HCT116 (cell line): Measurements from ENCODE around the gene CAMK1D.

Experiments
- EGR1 ChIP-seq: IDR thresholded peaks from 2 replicates; pipeline ENCODE4 v1.6.1; 2012; ENCODE audit warnings: low read depth
- ELF1 ChIP-seq: IDR thresholded peaks from 2 replicates; pipeline ENCODE4 v1.6.1; 2012; ENCODE audit warnings: low read depth, borderline replicate concordance
- EZH2 ChIP-seq: fragments of 200-600 bp; sonication (generic); IDR thresholded peaks from 2 replicates; pipeline ENCODE4 v1.6.1; 2017; ENCODE audit warnings: antibody characterized with exemption, mixed run types
- POLR2AphosphoS5 ChIP-seq: IDR thresholded peaks from 2 replicates; pipeline ENCODE4 v1.6.1; 2011; ENCODE audit warnings: mild to moderate bottlenecking, low read depth, low read length, moderate library complexity
- RAD21 ChIP-seq: IDR thresholded peaks from 2 replicates; pipeline ENCODE4 v1.6.1; 2012; ENCODE audit warnings: low read depth, mild to moderate bottlenecking
- SP1 ChIP-seq: IDR thresholded peaks from 2 replicates; pipeline ENCODE4 v1.6.1; 2012; ENCODE audit warnings: low read depth
- SRF ChIP-seq: IDR thresholded peaks from 2 replicates; pipeline ENCODE4 v1.6.1; 2012; ENCODE audit warnings: low read depth
- TF ChIP-seq, protein P1 (sequence below), 3 experiments: fragments of 200-600 bp in 1 of 3; sonication (generic) in 1 of 3; IDR thresholded peaks in 2 of 3; conservative IDR thresholded peaks in 1 of 3; 2 replicates each; pipeline ENCODE4 v1.5.1; 2012 to 2017; ENCODE audit warnings: low read depth in 2 of 3, low read length in 2 of 3, antibody characterized with exemption in 1 of 3, borderline replicate concordance in 1 of 3, control low read depth in 1 of 3, mild to moderate bottlenecking in 1 of 3, mixed read lengths in 1 of 3, mixed run types in 1 of 3, moderate library complexity in 1 of 3; ENCODE audit not compliant: insufficient read depth in 1 of 3
- TF ChIP-seq, protein P2 (sequence below): IDR thresholded peaks from 2 replicates; pipeline ENCODE4 v1.6.1; 2012; ENCODE audit warnings: low read depth

DNA sequence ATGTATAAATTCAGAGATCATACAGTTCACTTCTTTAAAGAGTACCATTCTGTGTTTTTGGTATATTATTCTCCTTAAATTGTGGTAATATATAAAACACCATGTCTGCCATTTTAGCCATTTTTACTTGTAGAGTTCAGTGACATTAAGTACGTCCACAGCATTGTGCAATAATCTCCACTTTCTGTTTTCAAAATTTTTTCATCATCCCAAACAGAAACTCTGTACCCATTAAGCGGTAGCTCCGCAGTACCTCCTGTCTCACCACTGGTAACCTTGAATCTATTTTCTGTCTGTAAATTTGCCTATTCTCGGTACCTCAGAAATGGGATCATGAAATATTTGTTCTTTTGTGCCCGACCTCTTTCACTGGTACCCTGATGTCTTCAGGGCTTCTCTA is 60.3 kb downstream of the CAMK1D start:
- TF ChIP-seq SP1: no peak
- TF ChIP-seq, protein P1, sequence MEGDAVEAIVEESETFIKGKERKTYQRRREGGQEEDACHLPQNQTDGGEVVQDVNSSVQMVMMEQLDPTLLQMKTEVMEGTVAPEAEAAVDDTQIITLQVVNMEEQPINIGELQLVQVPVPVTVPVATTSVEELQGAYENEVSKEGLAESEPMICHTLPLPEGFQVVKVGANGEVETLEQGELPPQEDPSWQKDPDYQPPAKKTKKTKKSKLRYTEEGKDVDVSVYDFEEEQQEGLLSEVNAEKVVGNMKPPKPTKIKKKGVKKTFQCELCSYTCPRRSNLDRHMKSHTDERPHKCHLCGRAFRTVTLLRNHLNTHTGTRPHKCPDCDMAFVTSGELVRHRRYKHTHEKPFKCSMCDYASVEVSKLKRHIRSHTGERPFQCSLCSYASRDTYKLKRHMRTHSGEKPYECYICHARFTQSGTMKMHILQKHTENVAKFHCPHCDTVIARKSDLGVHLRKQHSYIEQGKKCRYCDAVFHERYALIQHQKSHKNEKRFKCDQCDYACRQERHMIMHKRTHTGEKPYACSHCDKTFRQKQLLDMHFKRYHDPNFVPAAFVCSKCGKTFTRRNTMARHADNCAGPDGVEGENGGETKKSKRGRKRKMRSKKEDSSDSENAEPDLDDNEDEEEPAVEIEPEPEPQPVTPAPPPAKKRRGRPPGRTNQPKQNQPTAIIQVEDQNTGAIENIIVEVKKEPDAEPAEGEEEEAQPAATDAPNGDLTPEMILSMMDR (IDR thresholded peaks at IDR 0.05 in 2 of 3, conservative IDR thresholded peaks at IDR 0.05 in 1 of 3; ENCODE audit: borderline replicate concordance in 1 of 3, insufficient read depth in 1 of 3, low read depth in 2 of 3, low read length in 2 of 3): no peak
- TF ChIP-seq, protein P2, sequence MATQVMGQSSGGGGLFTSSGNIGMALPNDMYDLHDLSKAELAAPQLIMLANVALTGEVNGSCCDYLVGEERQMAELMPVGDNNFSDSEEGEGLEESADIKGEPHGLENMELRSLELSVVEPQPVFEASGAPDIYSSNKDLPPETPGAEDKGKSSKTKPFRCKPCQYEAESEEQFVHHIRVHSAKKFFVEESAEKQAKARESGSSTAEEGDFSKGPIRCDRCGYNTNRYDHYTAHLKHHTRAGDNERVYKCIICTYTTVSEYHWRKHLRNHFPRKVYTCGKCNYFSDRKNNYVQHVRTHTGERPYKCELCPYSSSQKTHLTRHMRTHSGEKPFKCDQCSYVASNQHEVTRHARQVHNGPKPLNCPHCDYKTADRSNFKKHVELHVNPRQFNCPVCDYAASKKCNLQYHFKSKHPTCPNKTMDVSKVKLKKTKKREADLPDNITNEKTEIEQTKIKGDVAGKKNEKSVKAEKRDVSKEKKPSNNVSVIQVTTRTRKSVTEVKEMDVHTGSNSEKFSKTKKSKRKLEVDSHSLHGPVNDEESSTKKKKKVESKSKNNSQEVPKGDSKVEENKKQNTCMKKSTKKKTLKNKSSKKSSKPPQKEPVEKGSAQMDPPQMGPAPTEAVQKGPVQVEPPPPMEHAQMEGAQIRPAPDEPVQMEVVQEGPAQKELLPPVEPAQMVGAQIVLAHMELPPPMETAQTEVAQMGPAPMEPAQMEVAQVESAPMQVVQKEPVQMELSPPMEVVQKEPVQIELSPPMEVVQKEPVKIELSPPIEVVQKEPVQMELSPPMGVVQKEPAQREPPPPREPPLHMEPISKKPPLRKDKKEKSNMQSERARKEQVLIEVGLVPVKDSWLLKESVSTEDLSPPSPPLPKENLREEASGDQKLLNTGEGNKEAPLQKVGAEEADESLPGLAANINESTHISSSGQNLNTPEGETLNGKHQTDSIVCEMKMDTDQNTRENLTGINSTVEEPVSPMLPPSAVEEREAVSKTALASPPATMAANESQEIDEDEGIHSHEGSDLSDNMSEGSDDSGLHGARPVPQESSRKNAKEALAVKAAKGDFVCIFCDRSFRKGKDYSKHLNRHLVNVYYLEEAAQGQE: no peak
- no peak for TF ChIP-seq POLR2AphosphoS5
- TF ChIP-seq RAD21: no peak
- TF ChIP-seq EGR1: no peak
- TF ChIP-seq ELF1: no peak
- no peak for TF ChIP-seq EZH2
- no peak for TF ChIP-seq SRF
